HCT116 (cell line): ENCODE data around the gene CNTNAP5. TPM values are rescaled to one million over a fixed set of nuclear protein-coding genes. Genes with fewer than 3 reads are reported as not detected.

Experiments used
- ATAC-seq: fragments of 200-7000 bp; cut with Tn5 transposase; 2 replicates; pipeline ENCODE4 v1.9.1; 2020; ENCODE audit warnings: mild to moderate bottlenecking, moderate library complexity
- BruUV-seq: library from RNA; stranded (reverse); fragments of 400-500 nt; replicated peaks from 2 replicates; lab custom pipeline; 2021; lab: Mats Ljungman, UMichigan
- CTCF ChIA-PET: fragments of 300-600 bp; sonication (Branson Sonifier 250); formaldehyde crosslinking; loops from one replicate; lab custom pipeline; 2021; ENCODE audit warnings: antibody characterized with exemption; lab: Charles Lee
- POLR2A ChIA-PET: fragments of 300-600, 350-600 bp; sonication (Branson Sonifier 250); formaldehyde crosslinking; loops from one replicate; lab custom pipeline; 2021; ENCODE audit warnings: antibody characterized with exemption; lab: Charles Lee
- RAD21 ChIA-PET, 2 experiments: fragments of 300-600 bp; sonication (Branson Sonifier 250); formaldehyde crosslinking; loops; one replicate each; lab custom pipeline; 2023; ENCODE audit warnings: low total read pairs in 2 of 2; ENCODE audit not compliant: uncharacterized antibody in 2 of 2, unreplicated experiment in 2 of 2, low non-redundant PET in 1 of 2; lab: Charles Lee
- DNase-seq: peaks from one replicate; pipeline ENCODE4 v3.0.0-alpha.2; 2010; ENCODE audit warnings: low read depth, low spot score
- H2AFZ ChIP-seq: fragments of 200-600 bp; shearing (Covaris generic), sonication (generic); 2 replicates; pipeline ENCODE4 v1.6.1; 2017; ENCODE audit warnings: low read depth, mixed run types, mixed read lengths, antibody characterized with exemption, low read length; ENCODE audit not compliant: poor library complexity, severe bottlenecking
- H3K27ac ChIP-seq: 2 replicates; pipeline ENCODE4 v1.5.1; 2012; ENCODE audit warnings: low read depth, low read length
- H3K27me3 ChIP-seq: fragments of 200-600 bp; sonication (generic); 2 replicates; pipeline ENCODE4 v1.6.1; 2016; ENCODE audit warnings: mixed run types, low read length, mixed read lengths; ENCODE audit not compliant: insufficient read depth
- H3K36me3 ChIP-seq, 2 experiments: fragments of 200-500 bp in 1 of 2; fragments of 200-600 bp in 1 of 2; sonication (Bioruptor generic) in 1 of 2; sonication (generic) in 1 of 2; 2 replicates each; pipeline versions ENCODE4 v1.5.1 to v1.6.1; 2014 to 2016; ENCODE audit warnings: low read length in 2 of 2, inconsistent platforms in 1 of 2, mixed read lengths in 1 of 2, mixed run types in 1 of 2; ENCODE audit not compliant: insufficient read depth in 2 of 2, control insufficient read depth in 1 of 2
- H3K4me1 ChIP-seq, 2 experiments: fragments of 200-600 bp in 1 of 2; sonication (generic) in 1 of 2; 2 replicates each; pipeline versions ENCODE4 v1.5.1 to v1.6.1; 2012 to 2017; ENCODE audit warnings: low read length in 2 of 2, inconsistent platforms in 1 of 2, mild to moderate bottlenecking in 1 of 2, mixed read lengths in 1 of 2, mixed run types in 1 of 2, moderate library complexity in 1 of 2; ENCODE audit not compliant: insufficient read depth in 2 of 2, control insufficient read depth in 1 of 2
- H3K4me2 ChIP-seq: fragments of 200-600 bp; sonication (generic); 2 replicates; pipeline ENCODE4 v1.6.1; 2017; ENCODE audit warnings: mixed run types, low read length, mixed read lengths
- H3K4me3 ChIP-seq, 2 experiments: fragments of 200-600 bp in 1 of 2; sonication (generic) in 1 of 2; replicated peaks in 1 of 2; 2 replicates each; pipeline ENCODE4 v1.5.1; 2011 to 2016; ENCODE audit warnings: low read length in 2 of 2, control low read depth in 1 of 2, low read depth in 1 of 2, mild to moderate bottlenecking in 1 of 2, mixed read lengths in 1 of 2, mixed run types in 1 of 2
- H3K79me2 ChIP-seq: fragments of 200-600 bp; sonication (generic); 2 replicates; pipeline ENCODE4 v1.6.1; 2017; ENCODE audit warnings: mild to moderate bottlenecking, mixed run types, low read length, moderate library complexity, mixed read lengths; ENCODE audit not compliant: insufficient read depth
- H3K9ac ChIP-seq: fragments of 200-600 bp; sonication (generic); 2 replicates; pipeline ENCODE4 v1.6.1; 2016; ENCODE audit warnings: low read length, mixed read lengths
- H3K9me2 ChIP-seq: fragments of 200-600 bp; sonication (generic), shearing (Covaris generic); 2 replicates; pipeline ENCODE4 v1.6.1; 2017; ENCODE audit warnings: mixed run types, mild to moderate bottlenecking, moderate library complexity; ENCODE audit not compliant: insufficient read depth
- H3K9me3 ChIP-seq, 2 experiments: fragments of 200-500 bp in 1 of 2; fragments of 200-600 bp in 1 of 2; sonication (Bioruptor generic) in 1 of 2; sonication (generic) in 1 of 2; 2 replicates each; pipeline ENCODE4 v1.6.1; 2014 to 2017; ENCODE audit warnings: low read length in 2 of 2, mixed read lengths in 2 of 2, inconsistent platforms in 1 of 2, low read depth in 1 of 2, mild to moderate bottlenecking in 1 of 2, mixed run types in 1 of 2, moderate library complexity in 1 of 2; ENCODE audit not compliant: control insufficient read depth in 1 of 2, insufficient read depth in 1 of 2
- H4K20me1 ChIP-seq: fragments of 200-600 bp; sonication (generic), shearing (Covaris generic); 2 replicates; pipeline ENCODE4 v1.6.1; 2017; ENCODE audit warnings: mixed run types, mild to moderate bottlenecking, moderate library complexity; ENCODE audit not compliant: insufficient read depth
- ATF3 ChIP-seq: IDR thresholded peaks from 2 replicates; pipeline ENCODE4 v1.6.1; 2012
- CBX3 ChIP-seq: IDR thresholded peaks from 2 replicates; pipeline ENCODE4 v1.6.1; 2012; ENCODE audit warnings: low read depth
- CEBPB ChIP-seq: IDR thresholded peaks from 2 replicates; pipeline ENCODE4 v1.6.1; 2012; ENCODE audit warnings: low read depth
- CTCF ChIP-seq, 3 experiments: fragments of 200-600 bp in 1 of 3; sonication (generic) in 1 of 3; IDR thresholded peaks in 2 of 3; conservative IDR thresholded peaks in 1 of 3; 2 replicates each; pipeline ENCODE4 v1.5.1; 2012 to 2017; ENCODE audit warnings: low read depth in 2 of 3, low read length in 2 of 3, antibody characterized with exemption in 1 of 3, borderline replicate concordance in 1 of 3, control low read depth in 1 of 3, mild to moderate bottlenecking in 1 of 3, mixed read lengths in 1 of 3, mixed run types in 1 of 3, moderate library complexity in 1 of 3; ENCODE audit not compliant: insufficient read depth in 1 of 3
- EGR1 ChIP-seq: IDR thresholded peaks from 2 replicates; pipeline ENCODE4 v1.6.1; 2012; ENCODE audit warnings: low read depth
- EZH2phosphoT487 ChIP-seq: fragments of 200-600 bp; IDR thresholded peaks from 2 replicates; pipeline ENCODE4 v1.6.1; 2018; ENCODE audit warnings: antibody characterized with exemption, borderline replicate concordance
- JUND ChIP-seq: IDR thresholded peaks from 2 replicates; pipeline ENCODE4 v1.6.1; 2012
- MAX ChIP-seq: IDR thresholded peaks from 2 replicates; pipeline ENCODE4 v1.6.1; 2012
- RAD21 ChIP-seq: IDR thresholded peaks from 2 replicates; pipeline ENCODE4 v1.6.1; 2012; ENCODE audit warnings: low read depth, mild to moderate bottlenecking
- REST ChIP-seq: IDR thresholded peaks from 2 replicates; pipeline ENCODE4 v1.6.1; 2012; ENCODE audit warnings: low read depth
- SP1 ChIP-seq: IDR thresholded peaks from 2 replicates; pipeline ENCODE4 v1.6.1; 2012; ENCODE audit warnings: low read depth
- SRF ChIP-seq: IDR thresholded peaks from 2 replicates; pipeline ENCODE4 v1.6.1; 2012; ENCODE audit warnings: low read depth
- TCF7L2 ChIP-seq: IDR thresholded peaks from 2 replicates; pipeline ENCODE4 v1.7.0; 2011; ENCODE audit warnings: borderline replicate concordance, inconsistent platforms; ENCODE audit not compliant: insufficient read depth, insufficient read length; ENCODE audit errors: extremely low read depth
- ZFX ChIP-seq: fragments of 450-650 bp; IDR thresholded peaks from 2 replicates; pipeline ENCODE4 v1.6.1; 2017
- intact Hi-C: fragments of 100-400 bp; cut with micrococcal nuclease; formaldehyde crosslinking; loops from 2 replicates; pipeline ENCODE4 v1.10.0; 2022
- total RNA-seq: library from RNA; stranded (reverse); gene quantifications from one replicate; pipeline ENCODE4 v1.2.1, GENCODE V29; 2021; ENCODE audit not compliant: unreplicated experiment

CNTNAP5 gene
- total RNA-seq, 1 experiment from 2014 or later, result not detected

- ChIA-PET CTCF (no interaction called here), POLR2A (no interaction called here), RAD21 (no interaction called here)
- DNase-seq (no peak), ATAC-seq (no peak)
- H3K27ac ChIP-seq, result no peak overlapping the region
- no peak overlapping the region for H3K9ac ChIP-seq
- H3K9me2 ChIP-seq, result no peaks in the 10 kb centered on the region
- no TSS peak for BruUV-seq
- no peak overlapping the region for H3K4me2 ChIP-seq
- peaks cover 15 to 17% of the 10 kb centered on the region in 2 experiments; a peak in 2 of 4 replicates for H3K9me3 ChIP-seq
- H3K4me3 ChIP-seq, result no peak overlapping the region
- H3K4me1 ChIP-seq, result no peaks in the 10 kb centered on the region
- intact Hi-C loops, result no loop called here
- no peaks in the 10 kb centered on the region for H3K36me3 ChIP-seq
- no peaks in the 10 kb centered on the region for H3K27me3 ChIP-seq
- H4K20me1 ChIP-seq, result no peaks in the 10 kb centered on the region
- no peak for TF ChIP-seq CEBPB
- no peak for TF ChIP-seq ATF3
- no peak overlapping the region for H2AFZ ChIP-seq
- no peaks in the 10 kb centered on the region for H3K79me2 ChIP-seq
Observed at GRCh38 chr2:124343827-124344498, 318.9 kb downstream of the CNTNAP5 start.

GRCh38 chr2:124347209-124347608 lies 322.1 kb downstream of the CNTNAP5 start:
- no peaks in the 10 kb centered on the region for H3K4me1 ChIP-seq
- no peaks in the 10 kb centered on the region for H3K79me2 ChIP-seq
- H3K9me3 ChIP-seq, result peaks cover 5 to 17% of the 10 kb centered on the region in 2 experiments; a peak in 2 of 4 replicates
- no peak overlapping the region for H3K4me3 ChIP-seq
- no peak overlapping the region for H2AFZ ChIP-seq
- no peak for DNase-seq
- H3K9me2 ChIP-seq, result no peaks in the 10 kb centered on the region
- no TSS peak for BruUV-seq
- TF ChIP-seq JUND, result no peak
- TF ChIP-seq RAD21, result no peak
- no peak for TF ChIP-seq SP1
- no peak for TF ChIP-seq MAX
- TF ChIP-seq EZH2phosphoT487, result no peak
- no peak for TF ChIP-seq REST
- no peak for TF ChIP-seq SRF
- TF ChIP-seq TCF7L2, result no peak
- TF ChIP-seq CBX3, result no peak
- no peak for TF ChIP-seq CEBPB
- TF ChIP-seq EGR1, result no peak
- TF ChIP-seq ZFX, result no peak
- no peak for TF ChIP-seq CTCF (IDR thresholded peaks at IDR 0.05 in 2 of 3, conservative IDR thresholded peaks at IDR 0.05 in 1 of 3; ENCODE audit: borderline replicate concordance in 1 of 3, insufficient read depth in 1 of 3, low read depth in 2 of 3, low read length in 2 of 3)
- TF ChIP-seq ATF3, result no peak
- H4K20me1 ChIP-seq, result no peaks in the 10 kb centered on the region
- H3K36me3 ChIP-seq, result no peaks in the 10 kb centered on the region
- intact Hi-C loops, result no loop called here
- no peak for ATAC-seq
- H3K4me2 ChIP-seq, result no peak overlapping the region
- ChIA-PET RAD21 (no interaction called here), POLR2A (no interaction called here), CTCF (no interaction called here)
- no peak overlapping the region for H3K27ac ChIP-seq
- H3K27me3 ChIP-seq, result no peaks in the 10 kb centered on the region
- H3K9ac ChIP-seq, result no peak overlapping the region
